MM.1S (cell line): ENCODE data around the gene BCL3.

Experiments
- DNase-seq: peaks from one replicate; pipeline ENCODE4 v3.0.0-alpha.2; 2015
- H2AFZ ChIP-seq: fragments of 300-600 bp; sonication (generic); 2 replicates; pipeline ENCODE4 v1.6.0; 2016; ENCODE audit warnings: antibody characterized with exemption, low read length
- H3F3A ChIP-seq: fragments of 300-600 bp; sonication (generic); 2 replicates; pipeline ENCODE4 v1.6.1; 2016; ENCODE audit warnings: mild to moderate bottlenecking, antibody characterized with exemption, low read length, moderate library complexity, mixed read lengths; ENCODE audit not compliant: insufficient read depth
- H3K27ac ChIP-seq: fragments of 300-600 bp; sonication (generic); 2 replicates; pipeline ENCODE4 v1.5.1; 2016; ENCODE audit warnings: mild to moderate bottlenecking, low read length
- H3K27me3 ChIP-seq: fragments of 300-600 bp; sonication (generic); replicated peaks from 2 replicates; pipeline ENCODE4 v1.6.0; 2016; ENCODE audit warnings: low read length; ENCODE audit not compliant: insufficient read depth
- H3K36me3 ChIP-seq: fragments of 300-600 bp; sonication (generic); replicated peaks from 2 replicates; pipeline ENCODE4 v1.6.1; 2016; ENCODE audit warnings: mild to moderate bottlenecking, low read length, mixed read lengths; ENCODE audit not compliant: insufficient read depth
- H3K4me1 ChIP-seq: fragments of 300-600 bp; sonication (generic); 2 replicates; pipeline ENCODE4 v1.6.1; 2016; ENCODE audit warnings: low read length, mixed read lengths
- H3K4me2 ChIP-seq: fragments of 300-600 bp; sonication (generic); 2 replicates; pipeline ENCODE4 v1.6.0; 2016; ENCODE audit warnings: low read depth, low read length
- H3K4me3 ChIP-seq: fragments of 300-600 bp; sonication (generic); 2 replicates; pipeline ENCODE4 v1.5.1; 2016; ENCODE audit warnings: low read length, mixed read lengths
- H3K79me2 ChIP-seq: fragments of 300-600 bp; sonication (generic); 2 replicates; pipeline ENCODE4 v1.6.1; 2016; ENCODE audit warnings: mixed run types, low read length, mixed read lengths
- H3K9ac ChIP-seq: fragments of 300-600 bp; sonication (generic); 2 replicates; pipeline ENCODE4 v1.6.1; 2016; ENCODE audit warnings: low read length, mixed read lengths
- H3K9me2 ChIP-seq: fragments of 300-600 bp; sonication (generic); replicated peaks from 2 replicates; pipeline ENCODE4 v1.6.1; 2016; ENCODE audit warnings: mild to moderate bottlenecking, low read length, mixed read lengths; ENCODE audit not compliant: insufficient read depth
- H3K9me3 ChIP-seq: fragments of 300-600 bp; sonication (generic); replicated peaks from 2 replicates; pipeline ENCODE4 v1.6.1; 2016; ENCODE audit warnings: mild to moderate bottlenecking, low read length, mixed read lengths; ENCODE audit not compliant: insufficient read depth
- H4K20me1 ChIP-seq: fragments of 300-600 bp; sonication (generic); 2 replicates; pipeline ENCODE4 v1.6.1; 2016; ENCODE audit warnings: mild to moderate bottlenecking, low read length, moderate library complexity, mixed read lengths; ENCODE audit not compliant: insufficient read depth
- EZH2 ChIP-seq: fragments of 300-600 bp; sonication (generic); optimal IDR thresholded peaks from 2 replicates; pipeline ENCODE3; 2017; ENCODE audit warnings: low read depth, mild to moderate bottlenecking, antibody characterized with exemption, low read length, mixed read lengths
- EZH2phosphoT487 ChIP-seq: fragments of 300-600 bp; sonication (generic); IDR thresholded peaks from 2 replicates; pipeline ENCODE4 v1.6.1; 2018; ENCODE audit warnings: antibody characterized with exemption, low read length
- TF ChIP-seq, protein P1 (sequence below): fragments of 300-600 bp; sonication (generic); IDR thresholded peaks from 2 replicates; pipeline ENCODE4 v1.5.1; 2016; ENCODE audit warnings: antibody characterized with exemption, low read length, mixed read lengths

BCL3 gene

DNA sequence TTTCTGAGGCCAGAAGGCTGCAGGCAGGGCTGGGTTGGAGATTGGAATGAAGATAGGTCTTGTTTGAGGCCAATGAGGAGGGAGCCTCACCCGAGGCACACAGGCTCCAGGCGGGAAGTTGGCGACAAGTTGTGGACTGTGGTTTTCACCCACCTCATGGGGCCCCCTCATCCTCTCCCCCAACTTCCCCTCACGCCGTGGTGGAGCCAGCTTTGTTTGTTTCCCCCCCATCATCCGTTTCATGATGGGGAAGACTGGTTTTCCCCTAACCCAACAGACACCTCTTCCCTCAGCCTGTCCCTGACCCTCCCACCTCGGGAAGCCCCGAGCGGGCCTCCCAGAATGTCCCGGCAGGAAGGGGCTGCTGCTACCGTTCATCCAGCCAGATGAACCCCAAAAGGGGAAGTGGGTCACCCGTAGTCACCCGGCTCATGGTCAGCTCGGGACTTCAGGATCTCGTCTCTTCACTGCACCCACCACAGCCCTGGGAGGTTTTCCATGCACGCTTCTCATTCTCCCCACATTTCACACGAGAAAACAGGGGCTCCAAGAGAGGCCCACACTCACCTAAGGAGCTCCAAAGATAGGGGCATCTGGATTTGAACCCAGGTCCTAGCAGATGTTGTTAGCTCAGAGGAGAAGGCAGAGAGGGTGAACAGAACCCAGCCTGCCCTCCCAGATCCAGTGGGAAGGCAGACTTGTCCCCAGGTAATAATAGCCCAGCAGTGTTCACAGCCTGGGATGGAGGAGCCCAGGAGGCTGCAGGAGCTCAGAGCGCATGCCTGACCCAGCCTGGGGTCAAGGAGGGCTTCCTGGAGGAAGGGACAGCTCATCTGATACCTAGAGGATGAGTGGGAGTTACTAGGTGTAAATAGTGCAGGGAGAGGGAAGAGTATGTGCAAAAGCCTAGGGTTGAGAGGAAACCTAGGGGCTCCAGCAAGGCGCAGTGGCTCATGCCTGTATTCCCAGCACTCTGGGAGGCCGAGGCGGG, 26.1 kb upstream of the BCL3 start:
- Histone ChIP-seq H3K27me3 (no peaks in the 10 kb centered on the region), H3K9ac (peak overlapping the region; percentile 32; the same call in 1 of the 2 replicates), H3K27ac (peak overlapping the region; percentile 55; the same call in 1 of the 2 replicates), H4K20me1 (no peaks in the 10 kb centered on the region), H3K4me3 (no peak overlapping the region), H3K9me2 (no peaks in the 10 kb centered on the region), H3F3A (peaks cover 30% of the 10 kb centered on the region), H3K36me3 (no peaks in the 10 kb centered on the region), H2AFZ (peak overlapping the region; percentile 62), H3K79me2 (no peaks in the 10 kb centered on the region), H3K4me2 (peak overlapping the region; percentile 7; the same call in 1 of the 2 replicates), H3K9me3 (no peaks in the 10 kb centered on the region), H3K4me1 (peaks cover 38% of the 10 kb centered on the region)
- TF ChIP-seq, protein P1, sequence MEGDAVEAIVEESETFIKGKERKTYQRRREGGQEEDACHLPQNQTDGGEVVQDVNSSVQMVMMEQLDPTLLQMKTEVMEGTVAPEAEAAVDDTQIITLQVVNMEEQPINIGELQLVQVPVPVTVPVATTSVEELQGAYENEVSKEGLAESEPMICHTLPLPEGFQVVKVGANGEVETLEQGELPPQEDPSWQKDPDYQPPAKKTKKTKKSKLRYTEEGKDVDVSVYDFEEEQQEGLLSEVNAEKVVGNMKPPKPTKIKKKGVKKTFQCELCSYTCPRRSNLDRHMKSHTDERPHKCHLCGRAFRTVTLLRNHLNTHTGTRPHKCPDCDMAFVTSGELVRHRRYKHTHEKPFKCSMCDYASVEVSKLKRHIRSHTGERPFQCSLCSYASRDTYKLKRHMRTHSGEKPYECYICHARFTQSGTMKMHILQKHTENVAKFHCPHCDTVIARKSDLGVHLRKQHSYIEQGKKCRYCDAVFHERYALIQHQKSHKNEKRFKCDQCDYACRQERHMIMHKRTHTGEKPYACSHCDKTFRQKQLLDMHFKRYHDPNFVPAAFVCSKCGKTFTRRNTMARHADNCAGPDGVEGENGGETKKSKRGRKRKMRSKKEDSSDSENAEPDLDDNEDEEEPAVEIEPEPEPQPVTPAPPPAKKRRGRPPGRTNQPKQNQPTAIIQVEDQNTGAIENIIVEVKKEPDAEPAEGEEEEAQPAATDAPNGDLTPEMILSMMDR, result no peak
- no peak for TF ChIP-seq EZH2phosphoT487
- TF ChIP-seq EZH2, result no peak
- peak; percentile 14 for DNase-seq

DNA sequence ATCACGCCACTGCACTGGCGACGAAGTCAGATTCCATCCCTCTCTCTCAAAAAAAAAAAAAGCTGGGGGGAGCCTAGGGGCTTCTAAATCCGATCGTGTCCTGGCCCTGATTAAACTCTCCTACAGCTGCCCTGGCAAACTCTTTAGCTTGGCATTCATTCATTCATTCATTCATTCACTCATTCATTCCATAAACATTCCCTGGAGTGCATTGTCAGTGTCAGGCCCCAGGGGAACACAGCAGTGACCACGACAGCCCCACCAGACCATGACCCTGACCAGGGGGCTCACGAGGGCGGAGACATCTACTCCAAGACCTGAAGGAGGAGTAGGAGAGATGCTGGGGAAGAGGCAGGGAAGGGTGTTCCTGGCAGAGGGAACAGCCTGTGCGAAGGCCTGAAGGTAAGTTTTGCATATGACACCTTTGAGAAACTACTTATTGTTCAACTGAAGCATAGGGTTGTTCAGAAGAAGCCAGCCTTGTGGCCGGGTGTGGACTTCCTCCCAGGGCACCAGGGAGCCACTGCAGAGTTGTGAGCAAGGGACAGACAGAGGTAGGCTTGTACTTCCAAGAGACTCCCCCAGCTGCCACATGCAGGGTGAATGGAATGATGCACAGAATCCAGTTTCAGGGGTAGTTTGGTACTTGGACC, 25.1 kb upstream of the BCL3 start:
- Histone ChIP-seq H4K20me1 (no peaks in the 10 kb centered on the region), H3F3A (peaks cover 30% of the 10 kb centered on the region), H3K4me1 (peaks cover 38% of the 10 kb centered on the region), H3K9me2 (no peaks in the 10 kb centered on the region), H3K27me3 (no peaks in the 10 kb centered on the region), H3K4me3 (no peak overlapping the region), H3K36me3 (no peaks in the 10 kb centered on the region), H3K79me2 (no peaks in the 10 kb centered on the region), H3K9ac (no peak overlapping the region), H2AFZ (peak overlapping the region; percentile 41), H3K9me3 (no peaks in the 10 kb centered on the region), H3K4me2 (no peak overlapping the region), H3K27ac (peak overlapping the region; percentile 1; the same call in 1 of the 2 replicates)
- DNase-seq, result no peak
- TF ChIP-seq EZH2, result no peak
- no peak for TF ChIP-seq EZH2phosphoT487
- TF ChIP-seq, protein P1, result no peak

DNA sequence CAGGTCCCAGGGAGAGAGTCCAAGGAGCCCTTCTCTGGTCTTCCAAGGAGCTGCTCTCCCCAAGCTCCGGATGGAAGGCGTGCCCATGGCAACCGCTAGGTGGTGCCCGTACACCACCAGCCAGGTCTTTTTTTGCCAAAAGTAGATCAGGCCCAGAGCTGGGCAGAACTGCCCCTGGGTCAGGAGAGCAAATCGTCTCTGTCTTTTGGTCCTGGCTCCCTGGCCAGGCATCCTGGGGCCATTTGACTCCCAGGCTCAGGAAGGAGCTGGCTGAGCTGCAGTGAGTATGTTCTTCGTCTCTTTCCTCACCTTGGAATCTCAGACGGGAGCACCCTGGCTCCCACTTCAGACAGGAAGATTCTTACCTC, 24.6 kb upstream of the BCL3 start:
- Histone ChIP-seq H4K20me1 (no peaks in the 10 kb centered on the region), H3K27me3 (no peaks in the 10 kb centered on the region), H3K9me2 (no peaks in the 10 kb centered on the region), H3K4me3 (no peak overlapping the region), H3K27ac (peak overlapping the region; percentile 1; the same call in 1 of the 2 replicates), H3K9me3 (no peaks in the 10 kb centered on the region), H3K4me1 (peaks cover 38% of the 10 kb centered on the region), H3K36me3 (no peaks in the 10 kb centered on the region), H3F3A (peaks cover 30% of the 10 kb centered on the region), H3K79me2 (no peaks in the 10 kb centered on the region), H2AFZ (peak overlapping the region; percentile 41), H3K9ac (no peak overlapping the region), H3K4me2 (no peak overlapping the region)
- DNase-seq, result peak; percentile 74
- TF ChIP-seq, protein P1, result peak; percentile 98
- TF ChIP-seq EZH2phosphoT487 (no peak), EZH2 (no peak)
